Fibroblast of lung (primary cell): ENCODE measurements around the gene TMEM125. TPM values are rescaled to one million over a fixed set of nuclear protein-coding genes. Genes with fewer than 3 reads are reported as not detected.

Experiments used
- DNase-seq, 2 donors: peaks; one replicate each; pipeline versions ENCODE4 v3.0.0 to v3.0.0-alpha.2; 2010; ENCODE audit warnings: low read depth in 2 of 2
- H2AFZ ChIP-seq: 2 replicates; pipeline ENCODE4 v1.5.1; 2012; ENCODE audit warnings: low read length, control low read depth, inconsistent platforms
- H3K27ac ChIP-seq: 2 replicates; pipeline ENCODE4 v1.5.1; 2011; ENCODE audit warnings: low read length, control low read depth; ENCODE audit not compliant: insufficient read depth
- H3K27me3 ChIP-seq: 2 replicates; pipeline ENCODE4 v1.5.1; 2011; ENCODE audit warnings: mild to moderate bottlenecking, low read length; ENCODE audit not compliant: control insufficient read depth, insufficient read depth
- H3K36me3 ChIP-seq: 2 replicates; pipeline ENCODE4 v1.5.1; 2011; ENCODE audit warnings: low read length; ENCODE audit not compliant: control insufficient read depth, insufficient read depth
- H3K4me1 ChIP-seq: 2 replicates; pipeline ENCODE4 v1.5.1; 2011; ENCODE audit warnings: low read length; ENCODE audit not compliant: control insufficient read depth, insufficient read depth; ENCODE audit errors: extremely low read depth
- H3K4me2 ChIP-seq: 2 replicates; pipeline ENCODE4 v1.5.1; 2011; ENCODE audit warnings: low read length, control low read depth; ENCODE audit not compliant: insufficient read depth; ENCODE audit errors: extremely low read depth
- H3K4me3 ChIP-seq, 4 experiments: fragments of 200-600 bp in 1 of 4; sonication (generic) in 1 of 4; replicated peaks in 1 of 4; 2 replicates each; pipeline ENCODE4 v1.5.1; 2011 to 2016; ENCODE audit warnings: low read length in 4 of 4, low read depth in 3 of 4, mild to moderate bottlenecking in 3 of 4, control low read depth in 2 of 4, inconsistent platforms in 1 of 4, mixed read lengths in 1 of 4; ENCODE audit not compliant: insufficient read depth in 1 of 4; ENCODE audit errors: control extremely low read depth in 1 of 4
- H3K79me2 ChIP-seq: 2 replicates; pipeline ENCODE4 v1.5.1; 2012; ENCODE audit warnings: mild to moderate bottlenecking, low read length, inconsistent platforms; ENCODE audit not compliant: control insufficient read depth, insufficient read depth
- H3K9ac ChIP-seq: 2 replicates; pipeline ENCODE4 v1.5.1; 2011; ENCODE audit warnings: mild to moderate bottlenecking, low read length, control low read depth; ENCODE audit not compliant: insufficient read depth
- H3K9me3 ChIP-seq: 2 replicates; pipeline ENCODE4 v1.5.1; 2012; ENCODE audit warnings: low read depth, low read length; ENCODE audit not compliant: control insufficient read depth, insufficient read depth
- H4K20me1 ChIP-seq: 2 replicates; pipeline ENCODE4 v1.5.1; 2011; ENCODE audit warnings: low read length; ENCODE audit not compliant: control insufficient read depth, insufficient read depth; ENCODE audit errors: extremely low read depth
- EZH2 ChIP-seq: IDR thresholded peaks from 2 replicates; pipeline ENCODE4 v1.5.1; 2012; ENCODE audit warnings: low read length, control low read depth, mild to moderate bottlenecking; ENCODE audit errors: missing control alignments
- polyA plus RNA-seq, 2 donors: library from polyadenylated mRNA; depleted of rRNA in 1 of 2; stranded (reverse) in 1 of 2; unstranded in 1 of 2; fragments of >200 nt; gene quantifications; 2 replicates each; pipeline ENCODE4 v1.2.1, GENCODE V29; 2011 to 2012; ENCODE audit warnings: missing spikeins in 1 of 2
- total RNA-seq: library from RNA; depleted of rRNA; stranded (reverse); fragments of >200 nt; gene quantifications from 2 replicates; pipeline ENCODE4 v1.2.1, GENCODE V29; 2014
- TF ChIP-seq, protein P1 (sequence below), 2 donors: IDR thresholded peaks in 1 of 2; conservative IDR thresholded peaks in 1 of 2; 1 replicate in 1 of 2; 2 replicates in 1 of 2; pipeline ENCODE4 v1.5.1; 2011 to 2012; ENCODE audit warnings: low read length in 2 of 2, control low read depth in 1 of 2, inconsistent platforms in 1 of 2, low read depth in 1 of 2, mild to moderate bottlenecking in 1 of 2

The TMEM125 gene
- total and polyA plus RNA-seq, 2 donors (not counting 1 experiment from before 2014, with no cell fraction given): 0.03 TPM; not detected in 1

DNA sequence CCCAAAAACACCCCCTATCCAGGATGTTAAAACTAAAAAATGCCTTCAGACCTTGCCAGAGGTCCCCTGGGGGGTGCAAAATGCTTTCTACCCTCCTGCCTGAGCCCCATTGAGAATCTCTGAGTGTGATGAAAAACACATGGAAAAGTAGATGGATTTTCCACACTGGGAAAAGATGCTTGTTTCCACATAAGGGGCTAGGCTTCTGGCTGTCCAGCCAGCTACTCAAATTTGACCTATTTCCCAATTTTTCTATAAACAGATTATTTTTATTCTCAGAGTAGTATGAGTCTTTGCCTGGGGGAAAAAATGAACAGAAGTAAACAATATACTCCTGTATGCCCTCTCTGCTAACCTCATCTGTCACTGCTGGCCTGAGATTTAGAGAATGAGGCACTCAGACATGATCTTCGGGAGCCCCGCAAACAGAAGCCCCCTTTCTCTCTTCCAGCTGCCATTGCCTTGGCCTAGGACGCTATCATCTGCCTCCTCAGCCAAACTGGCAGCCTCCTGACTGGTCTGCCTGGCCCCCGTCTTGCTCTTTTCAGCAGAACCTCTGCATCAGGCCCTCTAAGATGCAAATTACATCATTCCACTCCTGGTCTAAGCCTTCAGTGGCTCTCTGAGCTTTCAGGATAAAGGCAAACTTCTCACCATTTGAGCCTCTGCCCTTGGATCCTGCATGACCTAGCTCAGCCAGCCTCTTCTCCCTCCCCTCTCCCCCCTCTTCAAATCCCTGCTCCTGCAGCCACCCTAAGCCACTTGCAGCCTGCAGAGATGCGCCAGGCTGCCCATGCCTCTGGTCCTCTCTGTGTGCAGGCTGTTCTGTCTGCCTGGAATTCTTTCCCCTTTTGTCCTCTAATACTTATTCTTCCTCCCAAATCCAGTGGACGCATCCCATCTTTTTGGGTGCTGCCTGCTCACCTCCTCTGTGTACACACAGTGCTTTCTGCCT lies 39.7 kb upstream of the TMEM125 start:
- Histone ChIP-seq H2AFZ (no peak overlapping the region), H3K9me3 (no peaks in the 10 kb centered on the region), H3K36me3 (no peaks in the 10 kb centered on the region), H3K4me2 (no peak overlapping the region), H3K9ac (no peak overlapping the region), H4K20me1 (no peaks in the 10 kb centered on the region), H3K4me3 (no peak overlapping the region), H3K27ac (no peak overlapping the region), H3K79me2 (no peaks in the 10 kb centered on the region), H3K4me1 (peaks cover 11% of the 10 kb centered on the region), H3K27me3 (no peaks in the 10 kb centered on the region)
- TF ChIP-seq EZH2: no peak
- TF ChIP-seq, protein P1, sequence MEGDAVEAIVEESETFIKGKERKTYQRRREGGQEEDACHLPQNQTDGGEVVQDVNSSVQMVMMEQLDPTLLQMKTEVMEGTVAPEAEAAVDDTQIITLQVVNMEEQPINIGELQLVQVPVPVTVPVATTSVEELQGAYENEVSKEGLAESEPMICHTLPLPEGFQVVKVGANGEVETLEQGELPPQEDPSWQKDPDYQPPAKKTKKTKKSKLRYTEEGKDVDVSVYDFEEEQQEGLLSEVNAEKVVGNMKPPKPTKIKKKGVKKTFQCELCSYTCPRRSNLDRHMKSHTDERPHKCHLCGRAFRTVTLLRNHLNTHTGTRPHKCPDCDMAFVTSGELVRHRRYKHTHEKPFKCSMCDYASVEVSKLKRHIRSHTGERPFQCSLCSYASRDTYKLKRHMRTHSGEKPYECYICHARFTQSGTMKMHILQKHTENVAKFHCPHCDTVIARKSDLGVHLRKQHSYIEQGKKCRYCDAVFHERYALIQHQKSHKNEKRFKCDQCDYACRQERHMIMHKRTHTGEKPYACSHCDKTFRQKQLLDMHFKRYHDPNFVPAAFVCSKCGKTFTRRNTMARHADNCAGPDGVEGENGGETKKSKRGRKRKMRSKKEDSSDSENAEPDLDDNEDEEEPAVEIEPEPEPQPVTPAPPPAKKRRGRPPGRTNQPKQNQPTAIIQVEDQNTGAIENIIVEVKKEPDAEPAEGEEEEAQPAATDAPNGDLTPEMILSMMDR (conservative IDR thresholded peaks at IDR 0.05 in 1 of 2, IDR thresholded peaks at IDR 0.05 in 1 of 2; ENCODE audit: low read depth in 1 of 2, low read length in 2 of 2): no peak
- DNase-seq: peak in 1 of 2 donors; percentile 52

DNA sequence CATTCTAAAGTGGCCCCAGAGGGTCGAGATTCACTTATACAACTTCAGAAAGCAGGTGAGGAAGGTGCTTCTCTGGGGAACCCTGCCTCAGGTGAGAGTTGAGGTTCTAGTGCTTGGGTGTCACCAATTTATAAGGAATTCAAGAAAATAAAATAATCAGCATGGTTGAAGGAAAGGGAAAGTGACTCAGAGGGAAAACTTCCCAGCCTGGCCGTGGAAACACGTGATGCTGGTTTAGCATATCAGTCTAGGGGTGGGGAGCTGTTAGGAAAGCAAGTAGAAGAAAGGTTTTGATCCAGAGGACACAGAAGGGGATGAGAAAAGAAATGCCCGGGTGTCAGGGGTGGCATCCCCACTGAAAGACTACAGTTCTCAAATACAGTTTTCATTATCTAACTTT lies 37.7 kb upstream of the TMEM125 start:
- Histone ChIP-seq H3K79me2 (no peaks in the 10 kb centered on the region), H3K27ac (peak overlapping the region; percentile 9), H3K27me3 (no peaks in the 10 kb centered on the region), H3K36me3 (no peaks in the 10 kb centered on the region), H3K9me3 (no peaks in the 10 kb centered on the region), H3K9ac (no peak overlapping the region), H2AFZ (peak overlapping the region; percentile 75), H4K20me1 (no peaks in the 10 kb centered on the region), H3K4me1 (peaks cover 9% of the 10 kb centered on the region), H3K4me2 (peak overlapping the region; percentile 54), H3K4me3 (no peak overlapping the region)
- DNase-seq: peak; percentile 69 to 79
- TF ChIP-seq EZH2: no peak
- TF ChIP-seq, protein P1 (conservative IDR thresholded peaks at IDR 0.05 in 1 of 2, IDR thresholded peaks at IDR 0.05 in 1 of 2; ENCODE audit: low read depth in 1 of 2, low read length in 2 of 2): no peak

DNA sequence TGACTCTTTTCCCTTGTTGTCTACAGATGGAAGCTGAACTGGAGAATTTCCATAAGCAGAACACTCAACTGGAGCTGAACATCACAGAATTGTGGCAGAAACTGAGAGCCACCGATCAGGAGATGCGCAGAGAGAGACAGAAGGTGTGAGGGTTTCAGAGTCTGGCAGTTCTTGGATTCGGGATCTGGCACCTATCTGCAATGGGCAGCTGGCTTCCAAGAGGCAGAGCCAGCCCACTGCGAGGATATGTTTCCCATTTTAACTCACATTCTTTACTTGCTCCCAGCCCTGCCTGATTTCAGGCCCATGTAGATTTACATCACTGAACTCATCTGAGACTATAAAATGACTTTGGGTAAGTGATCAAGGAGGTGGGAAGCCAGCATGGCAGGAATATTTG lies 37.3 kb upstream of the TMEM125 start:
- Histone ChIP-seq H3K4me2 (peak overlapping the region; percentile 54), H3K4me3 (no peak overlapping the region), H3K27ac (peak overlapping the region; percentile 9), H3K27me3 (no peaks in the 10 kb centered on the region), H3K79me2 (no peaks in the 10 kb centered on the region), H3K4me1 (peaks cover 9% of the 10 kb centered on the region), H3K9me3 (no peaks in the 10 kb centered on the region), H3K9ac (no peak overlapping the region), H4K20me1 (no peaks in the 10 kb centered on the region), H3K36me3 (no peaks in the 10 kb centered on the region), H2AFZ (peak overlapping the region; percentile 75)
- no peak for DNase-seq
- TF ChIP-seq EZH2: no peak
- TF ChIP-seq, protein P1 (conservative IDR thresholded peaks at IDR 0.05 in 1 of 2, IDR thresholded peaks at IDR 0.05 in 1 of 2; ENCODE audit: low read depth in 1 of 2, low read length in 2 of 2): no peak
